HepG2 (cell line): ENCODE results near the gene FPR3. TPM values are rescaled to one million over a fixed set of nuclear protein-coding genes. Genes with fewer than 3 reads are reported as not detected.

Experiments used
- ATAC-seq: fragments of 200-7000 bp; cut with Tn5 transposase; 3 replicates; pipeline ENCODE4 v1.9.1; 2020; ENCODE audit warnings: mild to moderate bottlenecking, moderate library complexity
- BruUV-seq: library from RNA; stranded (reverse); fragments of 400-500 nt; replicated peaks from 2 replicates; lab custom pipeline; 2021; lab: Mats Ljungman, UMichigan
- CTCF ChIA-PET: fragments of 300-600 bp; formaldehyde crosslinking; extraction: SDS; loops from one replicate; lab custom pipeline; 2021; ENCODE audit warnings: low total read pairs, inconsistent platforms, low intra/inter-chr PET ratio; lab: Yijun Ruan, JAX
- POLR2A ChIA-PET: fragments of 350-600 bp; sonication (Branson Sonifier 250); formaldehyde crosslinking; loops from one replicate; lab custom pipeline; 2020; ENCODE audit warnings: antibody characterized with exemption, inconsistent platforms; lab: Yijun Ruan, JAX
- DNase-seq: peaks from one replicate; pipeline ENCODE4 v3.0.0-alpha.2; 2015; ENCODE audit warnings: low spot score
- FAIRE-seq: peaks from 3 replicates; lab custom pipeline; 2011; peaks lifted over from hg19 to GRCh38; lab: Jason Lieb, UNC
- H2AFZ ChIP-seq: one replicate; pipeline ENCODE4 v1.6.1; 2011; ENCODE audit warnings: low read length, inconsistent platforms
- H3K27ac ChIP-seq: fragments of 300-600 bp; 3 replicates; pipeline ENCODE4 v1.8.0; 2011; ENCODE audit warnings: mixed run types, mild to moderate bottlenecking, mixed read lengths, low read length, inconsistent platforms; ENCODE audit not compliant: insufficient read depth; ENCODE audit errors: extremely low read length
- H3K27me3 ChIP-seq, 2 experiments: fragments of 200-600 bp in 1 of 2; 2 replicates in 1 of 2; 3 replicates in 1 of 2; pipeline versions ENCODE4 v1.6.0 to v1.8.0; 2011; ENCODE audit warnings: low read length in 2 of 2, mild to moderate bottlenecking in 2 of 2, moderate library complexity in 2 of 2, inconsistent platforms in 1 of 2; ENCODE audit not compliant: insufficient read depth in 2 of 2, control insufficient read depth in 1 of 2
- H3K36me3 ChIP-seq, 2 experiments: fragments of 200-600 bp in 1 of 2; replicated peaks in 1 of 2; 2 replicates in 1 of 2; 3 replicates in 1 of 2; pipeline versions ENCODE4 v1.5.1 to v1.8.0; 2011; ENCODE audit warnings: low read length in 2 of 2, inconsistent platforms in 1 of 2; ENCODE audit not compliant: insufficient read depth in 2 of 2, control insufficient read depth in 1 of 2
- H3K4me1 ChIP-seq: 2 replicates; pipeline ENCODE4 v1.5.1; 2012; ENCODE audit warnings: low read length, inconsistent platforms; ENCODE audit not compliant: insufficient read depth
- H3K4me2 ChIP-seq: 2 replicates; pipeline ENCODE4 v1.6.0; 2011; ENCODE audit warnings: low read depth, low read length, inconsistent platforms
- H3K4me3 ChIP-seq, 3 experiments: fragments of 200-600 bp in 1 of 3; sonication (generic), shearing (Covaris generic) in 1 of 3; replicated peaks in 1 of 3; 2 replicates each; pipeline ENCODE4 v1.5.1; 2011 to 2016; ENCODE audit warnings: low read length in 3 of 3, inconsistent platforms in 2 of 3, low read depth in 2 of 3, mild to moderate bottlenecking in 2 of 3, control low read depth in 1 of 3, mixed read lengths in 1 of 3; ENCODE audit not compliant: insufficient read depth in 1 of 3
- H3K79me2 ChIP-seq: one replicate; pipeline ENCODE4 v1.6.1; 2011; ENCODE audit warnings: low read length, inconsistent platforms; ENCODE audit not compliant: insufficient read depth
- H3K9ac ChIP-seq: 2 replicates; pipeline ENCODE4 v1.6.0; 2011; ENCODE audit warnings: mild to moderate bottlenecking, low read depth, low read length, inconsistent platforms; ENCODE audit not compliant: insufficient read depth
- H3K9me3 ChIP-seq: 2 replicates; pipeline ENCODE4 v1.5.1; 2012; ENCODE audit warnings: mild to moderate bottlenecking, low read length
- H4K20me1 ChIP-seq: 2 replicates; pipeline ENCODE4 v1.6.0; 2011; ENCODE audit warnings: inconsistent platforms, mild to moderate bottlenecking, low read length, moderate library complexity; ENCODE audit not compliant: insufficient read depth
- ATF4 ChIP-seq, 2 experiments: fragments of 450-650 bp in 1 of 2; sonication (generic) in 1 of 2; formaldehyde crosslinking; IDR thresholded peaks; 2 replicates each; pipeline versions ENCODE4 v1.5.0 to v1.8.0; 2020 to 2022; ENCODE audit warnings: mild to moderate bottlenecking in 1 of 2, missing genetic modification reagents in 1 of 2
- CEBPB ChIP-seq: IDR thresholded peaks from 2 replicates; pipeline ENCODE4 v1.6.1; 2011; ENCODE audit warnings: low read depth, low read length, improper control_type of control experiment, borderline replicate concordance
- CEBPG ChIP-seq: IDR thresholded peaks from 2 replicates; pipeline ENCODE4 v1.6.1; 2016
- FOSL1 ChIP-seq: sonication (generic); formaldehyde crosslinking; IDR thresholded peaks from 2 replicates; pipeline ENCODE4 v1.9.0; 2021; ENCODE audit warnings: missing genetic modification reagents, borderline replicate concordance
- HMG20A ChIP-seq: IDR thresholded peaks from 2 replicates; pipeline ENCODE4 v1.6.1; 2016; ENCODE audit warnings: borderline replicate concordance
- MED1 ChIP-seq: sonication (generic); formaldehyde crosslinking; IDR thresholded peaks from 2 replicates; pipeline ENCODE4 v1.4.0; 2020; ENCODE audit warnings: missing genetic modification reagents
- SOX6 ChIP-seq, 2 experiments: fragments of 450-650 bp in 1 of 2; sonication (generic) in 1 of 2; formaldehyde crosslinking in 1 of 2; IDR thresholded peaks; 2 replicates each; pipeline versions ENCODE4 v1.4.0 to v1.6.1; 2017 to 2020; ENCODE audit warnings: antibody characterized with exemption in 1 of 2, mild to moderate bottlenecking in 1 of 2, missing genetic modification reagents in 1 of 2
- TEAD3 ChIP-seq: optimal IDR thresholded peaks from 2 replicates; pipeline ENCODE3; 2016; ENCODE audit warnings: borderline replicate concordance
- ZFYVE20 ChIP-seq: sonication (generic); formaldehyde crosslinking; IDR thresholded peaks from 2 replicates; pipeline ENCODE4 v1.8.0; 2023; ENCODE audit warnings: low read depth, mild to moderate bottlenecking, moderate library complexity, missing genetic modification reagents, borderline replicate concordance
- WGBS: methylation state at CpG from one replicate; pipeline ENCODE4 v1.1.6; 2017; ENCODE audit warnings: low lambda C conversion rate; 5-methylcytosine and 5-hydroxymethylcytosine counted together
- in situ Hi-C: cut with HindIII; loops from 2 replicates; pipeline ENCODE4 v1.10.0; 2017; ENCODE audit warnings: low pct_unique_long_range_greater_than_20kb; ENCODE audit not compliant: extremely low pct_ligation_motif_present
- intact Hi-C: fragments of 100-400 bp; cut with micrococcal nuclease; formaldehyde crosslinking; loops from one replicate; pipeline ENCODE4 v1.10.0; 2022; ENCODE audit not compliant: unreplicated experiment
- polyA plus RNA-seq, 8 experiments: library from polyadenylated mRNA; depleted of rRNA in 3 of 8; stranded (reverse) in 7 of 8; unstranded in 1 of 8; fragments of >200 nt; fragmentation: Illumina TruSeq in 4 of 8; extraction: Trizol in 4 of 8; gene quantifications; 2 replicates each; pipeline versions ENCODE4 v1.2.1 to v1.2.3, GENCODE V29; 2011 to 2016; ENCODE audit warnings: low read depth in 4 of 8, missing spikeins in 1 of 8, mixed read lengths in 1 of 8; ENCODE audit not compliant: insufficient read depth in 1 of 8
- total RNA-seq, 5 experiments: library from RNA; depleted of rRNA; stranded (reverse); fragments of >200 nt; fragmentation: Illumina TruSeq; extraction: Trizol; gene quantifications; 2 replicates each; pipeline ENCODE4 v1.2.3, GENCODE V29; 2016; ENCODE audit warnings: low read depth in 1 of 5
- TF ChIP-seq, protein P1 (sequence below): sonication (generic); formaldehyde crosslinking; IDR thresholded peaks from 2 replicates; pipeline ENCODE4 v1.4.0; 2020; ENCODE audit warnings: missing genetic modification reagents
- TF ChIP-seq, protein P2 (sequence below): sonication (generic); formaldehyde crosslinking; IDR thresholded peaks from 2 replicates; pipeline ENCODE4 v1.5.0; 2020; ENCODE audit warnings: missing genetic modification reagents

The FPR3 gene
- total and polyA plus RNA-seq, 2 of the 13 experiments (the other 11 are each of a cell fraction or from before 2014, with no cell fraction given): not detected

DNA sequence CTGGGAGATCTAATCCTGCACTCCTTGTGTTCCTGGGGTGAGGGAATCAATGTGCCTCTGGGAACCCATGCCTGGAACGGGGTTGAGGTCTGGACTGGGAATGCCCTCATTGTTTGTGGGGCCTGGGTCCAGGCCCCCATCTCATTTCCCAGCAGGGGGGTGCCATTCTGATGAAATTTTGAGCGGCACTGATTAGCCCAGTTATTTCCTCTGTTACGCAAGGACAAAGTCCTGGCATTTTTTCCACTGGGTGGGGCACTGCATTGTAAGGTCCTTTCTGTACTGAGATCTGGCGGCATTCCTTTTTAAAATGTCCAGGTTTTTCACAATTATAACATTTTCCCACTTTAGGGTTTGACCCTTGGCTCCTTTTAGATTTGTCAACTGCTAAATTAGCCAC is 14.8 kb downstream of the FPR3 start:
- no peak for TF ChIP-seq SOX6 (IDR thresholded peaks at IDR 0.05)
- TF ChIP-seq SOX6 (CRISPR knock-in tag; IDR thresholded peaks at IDR 0.05): 0 out of 2 replicates have a peak, but pooled peaks have one; percentile 14
- no peak for TF ChIP-seq ZFYVE20 (CRISPR knock-in tag)
- TF ChIP-seq TEAD3 (CRISPR knock-in tag): peak; percentile 52
- TF ChIP-seq, protein P1, sequence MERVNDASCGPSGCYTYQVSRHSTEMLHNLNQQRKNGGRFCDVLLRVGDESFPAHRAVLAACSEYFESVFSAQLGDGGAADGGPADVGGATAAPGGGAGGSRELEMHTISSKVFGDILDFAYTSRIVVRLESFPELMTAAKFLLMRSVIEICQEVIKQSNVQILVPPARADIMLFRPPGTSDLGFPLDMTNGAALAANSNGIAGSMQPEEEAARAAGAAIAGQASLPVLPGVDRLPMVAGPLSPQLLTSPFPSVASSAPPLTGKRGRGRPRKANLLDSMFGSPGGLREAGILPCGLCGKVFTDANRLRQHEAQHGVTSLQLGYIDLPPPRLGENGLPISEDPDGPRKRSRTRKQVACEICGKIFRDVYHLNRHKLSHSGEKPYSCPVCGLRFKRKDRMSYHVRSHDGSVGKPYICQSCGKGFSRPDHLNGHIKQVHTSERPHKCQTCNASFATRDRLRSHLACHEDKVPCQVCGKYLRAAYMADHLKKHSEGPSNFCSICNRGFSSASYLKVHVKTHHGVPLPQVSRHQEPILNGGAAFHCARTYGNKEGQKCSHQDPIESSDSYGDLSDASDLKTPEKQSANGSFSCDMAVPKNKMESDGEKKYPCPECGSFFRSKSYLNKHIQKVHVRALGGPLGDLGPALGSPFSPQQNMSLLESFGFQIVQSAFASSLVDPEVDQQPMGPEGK: peak; percentile 64; the same call in 1 of the 2 replicates
- TF ChIP-seq MED1 (CRISPR knock-in tag): peak; percentile 35; the same call in 1 of the 2 replicates
- TF ChIP-seq ATF4 (CRISPR knock-in tag; IDR thresholded peaks at IDR 0.05): 0 out of 4 replicates have a peak, but pooled peaks of 1 of the 2 experiments have one; percentile 25
- 0 out of 2 replicates have a peak, but pooled peaks have one; percentile 30 for TF ChIP-seq CEBPB
- TF ChIP-seq FOSL1 (CRISPR knock-in tag): no peak
- TF ChIP-seq, protein P2, sequence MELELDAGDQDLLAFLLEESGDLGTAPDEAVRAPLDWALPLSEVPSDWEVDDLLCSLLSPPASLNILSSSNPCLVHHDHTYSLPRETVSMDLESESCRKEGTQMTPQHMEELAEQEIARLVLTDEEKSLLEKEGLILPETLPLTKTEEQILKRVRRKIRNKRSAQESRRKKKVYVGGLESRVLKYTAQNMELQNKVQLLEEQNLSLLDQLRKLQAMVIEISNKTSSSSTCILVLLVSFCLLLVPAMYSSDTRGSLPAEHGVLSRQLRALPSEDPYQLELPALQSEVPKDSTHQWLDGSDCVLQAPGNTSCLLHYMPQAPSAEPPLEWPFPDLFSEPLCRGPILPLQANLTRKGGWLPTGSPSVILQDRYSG (CRISPR knock-in tag): no peak
- TF ChIP-seq HMG20A (CRISPR knock-in tag): no peak
- peak; percentile 39; the same call in 1 of the 2 replicates for TF ChIP-seq CEBPG (CRISPR knock-in tag)
- no peak overlapping the region for H3K4me2 ChIP-seq
- no peak for ATAC-seq
- H3K27ac ChIP-seq: no peak overlapping the region
- POLR2A ChIA-PET: no interaction called here
- H3K4me3 ChIP-seq: no peak overlapping the region
- no peaks in the 10 kb centered on the region for H3K36me3 ChIP-seq
- in situ Hi-C loops: no loop called here
- H3K9me3 ChIP-seq: peaks cover 38% of the 10 kb centered on the region
- no peaks in the 10 kb centered on the region for H3K27me3 ChIP-seq
- H3K9ac ChIP-seq: no peak overlapping the region
- no peak for FAIRE-seq
- no TSS peak for BruUV-seq
- peaks cover 53% of the 10 kb centered on the region for H3K4me1 ChIP-seq
- no peaks in the 10 kb centered on the region for H4K20me1 ChIP-seq
- 36% methylated on average over 4 of the region's 4 CpGs for WGBS
- H3K79me2 ChIP-seq: no peaks in the 10 kb centered on the region
- CTCF ChIA-PET: interaction anchor here (1.1 kb wide), 1 partner anchor 202 kb away, joined by 3 read pairs; no protein-coding TSS in a partner anchor
- intact Hi-C loops: no loop called here
- no peak overlapping the region for H2AFZ ChIP-seq
- peak; percentile 21 for DNase-seq
